ENCODE results near the gene MRPS10.

- TF ChIP-seq EZH2 (IDR thresholded peaks at IDR 0.05; ENCODE audit: insufficient read depth, poor library complexity, severe bottlenecking), result no peak
- TF ChIP-seq EZH2phosphoT487 (IDR thresholded peaks at IDR 0.05; ENCODE audit: insufficient read depth, low read depth), result no peak
These were observed 34.4 kb upstream of the MRPS10 start for GRCh38 chr6:42251911-42252637.
